Stimulated activated CD4-positive, alpha-beta T cell treated with anti-CD3 and anti-CD28 coated beads, Interleukin-12 subunit alpha, Interleukin-12 subunit beta, amount 100 ng/mL, for 48 hours (primary cell): ENCODE measurements around the gene NPFFR2.
"Not testable (repeated sequence)": the region's sequence is repeated elsewhere in the genome, so short reads cannot be mapped to it uniquely, and the experiment has no call there.

Experiments used
- DNase-seq, 3 donors: peaks; one replicate each; pipeline ENCODE4 v3.0.0-alpha.2; 2020; ENCODE audit warnings: low read depth in 2 of 3, low spot score in 1 of 3

NPFFR2 gene

DNA sequence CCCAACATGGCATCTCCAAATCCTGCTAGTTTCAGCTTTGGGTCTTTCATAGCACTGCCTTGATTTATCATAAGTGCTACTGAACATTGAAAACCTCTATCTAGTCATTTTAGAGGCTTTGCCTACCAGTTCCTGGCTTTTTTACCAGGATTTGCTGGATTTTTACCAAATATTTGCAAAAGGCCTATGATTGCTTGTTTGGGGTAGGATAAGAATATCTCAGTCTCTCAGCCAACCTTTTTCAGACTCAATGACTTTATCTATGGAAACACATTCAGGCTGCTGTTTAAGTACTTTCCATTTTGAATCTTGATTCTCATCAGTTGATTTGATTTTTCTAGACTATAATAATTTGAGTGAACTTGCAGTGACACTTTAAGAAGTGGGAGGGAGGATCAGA is 80.1 kb downstream of the NPFFR2 start:
- no peak for DNase-seq

DNA sequence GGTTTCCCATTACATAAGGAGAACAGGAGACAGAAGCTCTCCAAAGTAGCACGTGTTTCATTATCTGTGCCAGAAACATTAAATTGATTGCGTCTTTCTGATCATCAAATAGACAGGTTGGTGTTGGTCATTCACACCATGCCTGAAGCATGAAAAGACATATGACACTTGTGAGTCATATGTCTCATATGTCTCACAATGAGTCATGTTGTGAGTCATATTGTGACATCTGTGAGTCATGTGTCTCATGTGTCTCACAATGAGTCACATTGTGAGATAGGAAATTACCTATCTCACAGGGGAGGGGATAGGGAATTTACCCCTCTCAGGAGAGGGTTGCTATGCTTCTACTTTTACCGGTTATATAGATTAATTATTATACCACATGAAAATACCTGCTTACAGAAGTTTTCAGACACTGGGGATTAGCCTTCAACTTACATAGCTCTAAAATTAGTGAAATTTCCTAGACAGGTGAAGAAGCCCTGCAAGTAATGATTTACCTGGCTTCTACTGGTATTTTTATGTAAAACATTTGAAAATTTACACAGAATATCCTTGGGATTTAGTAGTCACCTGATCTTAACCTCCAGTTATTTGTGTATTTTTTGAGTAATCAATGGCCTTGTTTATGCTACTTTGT is 80.8 kb downstream of the NPFFR2 start:
- DNase-seq: peak in 2 of 3 donors; percentile 3 to 24

DNA sequence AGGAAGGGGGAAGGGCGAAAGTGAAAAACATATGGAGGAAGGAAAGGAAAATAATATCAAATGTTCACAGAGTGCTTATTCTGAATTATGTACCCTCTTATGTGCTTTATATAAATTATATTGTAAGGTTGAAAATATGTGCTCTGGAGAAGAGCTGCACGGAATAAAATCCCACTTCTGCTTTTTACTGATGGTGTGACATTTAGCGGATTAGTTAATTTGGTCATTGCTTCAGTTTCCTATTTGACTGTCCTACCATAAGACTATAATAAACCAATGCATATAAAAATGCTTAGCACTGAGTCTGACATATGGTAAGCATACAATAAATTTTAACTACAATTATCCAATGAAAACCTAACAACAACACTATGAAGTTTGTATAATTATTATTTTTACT is 86.2 kb downstream of the NPFFR2 start:
- DNase-seq: no peak

DNA sequence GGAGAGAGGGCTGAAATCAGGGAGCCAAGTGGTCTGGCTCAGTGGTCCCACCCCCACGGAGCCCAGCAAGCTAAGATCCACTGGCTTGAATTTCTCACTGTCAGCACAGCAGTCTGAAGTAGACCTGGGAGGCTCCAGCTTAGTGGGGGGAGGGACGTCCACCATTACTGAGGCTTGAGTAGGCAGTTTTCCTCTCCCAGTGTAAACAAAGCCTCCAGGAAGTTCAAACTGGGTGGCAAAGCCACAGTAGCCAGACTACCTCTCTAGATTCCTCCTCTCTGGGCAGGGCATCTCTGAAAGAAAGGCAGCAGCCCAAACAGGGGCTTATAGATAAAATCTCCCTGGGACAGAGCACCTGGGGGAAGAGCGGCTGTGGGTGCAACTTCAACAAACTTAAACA is 88.1 kb downstream of the NPFFR2 start:
- DNase-seq: no peak

DNA sequence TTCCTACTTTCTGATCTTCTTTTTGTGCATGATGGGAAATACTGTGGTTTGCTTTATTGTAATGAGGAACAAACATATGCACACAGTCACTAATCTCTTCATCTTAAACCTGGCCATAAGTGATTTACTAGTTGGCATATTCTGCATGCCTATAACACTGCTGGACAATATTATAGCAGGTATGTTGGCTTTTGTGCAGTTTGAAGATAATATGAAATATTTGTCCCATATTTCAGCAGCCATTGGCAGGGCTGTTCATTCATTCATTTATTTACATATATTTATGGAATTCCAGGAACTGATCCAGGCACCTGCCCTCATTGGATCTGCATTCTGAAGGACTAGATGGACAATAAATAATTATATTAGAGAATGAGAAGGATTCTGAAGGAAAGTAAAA is 96.9 kb downstream of the NPFFR2 start:
- DNase-seq: no peak

DNA sequence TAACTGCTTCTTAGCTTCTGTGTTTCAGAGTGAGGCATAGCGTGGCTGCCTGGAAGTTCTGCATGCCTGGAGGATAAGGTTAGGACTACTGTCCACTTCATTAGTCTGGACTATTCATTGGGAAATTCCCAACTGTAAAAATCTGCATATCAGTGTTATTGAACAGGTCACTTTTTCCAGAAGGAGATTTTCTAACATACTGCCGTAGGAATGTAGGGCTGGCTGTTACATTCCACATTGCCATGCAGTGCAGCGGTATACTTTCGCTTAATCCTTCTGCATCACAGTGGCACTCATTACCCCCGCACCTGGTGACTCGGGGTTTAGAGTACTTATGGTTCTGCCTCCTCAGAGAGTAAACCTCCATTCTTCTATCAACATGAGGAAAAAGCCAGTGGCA is 104.6 kb downstream of the NPFFR2 start:
- no peak for DNase-seq

DNA sequence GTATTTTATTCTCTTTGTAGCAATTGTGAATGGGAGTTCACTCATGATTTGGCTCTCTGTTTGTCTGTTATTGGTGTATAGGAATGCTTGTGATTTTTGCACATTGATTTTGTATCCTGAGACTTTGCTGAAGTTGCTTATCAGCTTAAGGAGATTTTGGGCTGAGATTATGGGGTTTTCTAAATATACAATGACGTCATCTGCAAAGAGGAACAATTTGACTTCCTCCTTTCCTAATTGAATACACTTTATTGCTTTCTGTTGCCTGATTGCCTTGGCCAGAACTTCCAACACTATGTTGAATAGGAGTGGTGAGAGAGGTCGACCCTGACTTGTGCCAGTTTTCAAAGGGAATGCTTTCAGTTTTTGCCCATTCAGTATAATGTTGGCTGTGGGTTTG is 108.2 kb downstream of the NPFFR2 start:
- DNase-seq: not testable (repeated sequence)

DNA sequence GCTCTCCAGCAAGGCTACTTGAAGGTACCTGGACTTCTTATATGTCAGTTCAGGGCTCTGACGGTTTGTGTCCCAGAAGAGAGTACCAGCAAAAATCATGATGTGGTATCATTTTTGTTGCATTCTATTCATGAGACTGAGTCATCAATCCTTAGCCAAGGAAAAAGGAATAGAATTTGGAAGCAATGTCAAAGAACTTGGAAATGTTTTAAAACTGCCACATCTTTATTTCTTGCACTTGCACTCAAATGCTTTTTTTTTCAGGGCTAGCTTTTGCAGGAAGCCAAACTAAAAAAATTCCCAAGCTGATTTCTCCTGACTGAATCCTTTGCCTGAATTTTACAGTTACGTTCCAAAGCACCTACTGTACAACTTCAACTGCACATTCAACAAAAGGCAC is 112.4 kb downstream of the NPFFR2 start:
- no peak for DNase-seq

DNA sequence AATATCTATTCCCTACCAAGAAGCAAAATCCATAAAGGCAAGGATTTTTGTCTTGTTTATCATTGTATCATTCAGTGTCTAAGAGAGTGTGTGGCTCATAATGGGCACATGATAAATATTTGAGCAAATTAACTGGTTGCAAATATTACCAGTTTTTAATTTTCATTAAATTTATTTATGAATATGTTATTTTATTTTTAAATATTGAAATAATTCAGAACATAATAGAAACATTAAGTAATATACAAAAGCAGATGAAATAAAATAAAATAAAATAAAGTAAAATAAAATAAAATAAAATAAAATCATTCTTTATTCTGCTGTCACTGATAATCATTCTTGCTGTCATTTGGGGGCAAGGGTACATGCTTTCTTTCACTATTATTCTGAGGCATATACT is 120.9 kb downstream of the NPFFR2 start:
- DNase-seq: no peak

DNA sequence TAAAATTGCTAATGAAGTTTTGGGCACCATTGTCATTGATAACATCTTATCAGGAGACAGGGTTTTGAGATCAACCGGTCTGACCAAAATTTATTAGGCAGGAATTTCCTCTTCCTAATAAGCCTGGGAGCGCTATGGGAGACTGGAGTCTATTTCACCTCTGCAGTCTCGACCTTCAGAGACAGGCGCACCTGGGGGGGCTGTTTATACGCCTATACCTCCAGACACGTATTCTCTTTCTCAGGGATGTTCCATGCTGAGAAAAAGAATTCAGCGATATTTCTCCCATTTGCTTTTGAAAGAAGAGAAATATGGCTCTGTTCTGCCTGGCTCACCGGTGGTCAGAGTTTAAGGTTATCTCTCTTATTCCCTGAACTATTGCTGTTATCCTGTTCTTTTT is 121.8 kb downstream of the NPFFR2 start:
- DNase-seq: not testable (repeated sequence)

DNA sequence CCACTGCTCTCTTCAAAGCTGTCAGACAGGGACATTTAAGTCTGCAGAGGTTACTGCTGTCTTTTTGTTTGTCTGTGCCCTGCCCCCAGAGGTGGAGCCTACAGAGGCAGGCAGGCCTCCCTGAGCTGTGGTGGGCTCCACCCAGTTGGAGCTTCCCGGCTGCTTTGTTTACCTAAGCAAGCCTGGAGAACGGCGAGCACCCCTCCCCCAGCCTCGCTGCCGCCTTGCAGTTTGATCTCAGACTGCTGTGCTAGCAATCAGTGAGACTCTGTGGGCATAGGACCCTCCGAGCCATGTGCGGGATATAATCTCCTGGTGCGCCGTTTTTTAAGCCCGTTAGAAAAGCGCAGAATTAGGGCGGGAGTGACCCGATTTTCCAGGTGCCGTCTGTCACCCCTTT is 137.5 kb downstream of the NPFFR2 start:
- DNase-seq: not testable (repeated sequence)

DNA sequence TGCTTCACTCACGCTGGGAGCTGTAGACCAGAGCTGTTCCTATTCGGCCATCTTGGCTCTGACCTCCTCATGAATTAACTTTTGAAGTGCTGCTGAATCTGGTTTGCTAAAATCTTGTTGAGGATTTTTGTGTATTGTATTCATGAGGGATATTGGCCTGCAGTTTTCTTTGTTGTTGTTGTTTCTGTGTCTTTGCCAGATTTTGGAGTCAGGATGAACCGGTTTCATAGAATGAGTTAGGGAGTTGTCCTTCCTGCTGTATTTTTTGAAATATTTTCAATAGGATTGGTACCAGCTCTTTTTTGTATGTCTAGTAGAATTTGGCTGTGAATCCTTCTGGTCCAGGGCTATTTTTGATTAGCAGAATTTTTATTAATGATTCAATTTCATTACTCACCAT is 138.1 kb downstream of the NPFFR2 start:
- DNase-seq: no peak

DNA sequence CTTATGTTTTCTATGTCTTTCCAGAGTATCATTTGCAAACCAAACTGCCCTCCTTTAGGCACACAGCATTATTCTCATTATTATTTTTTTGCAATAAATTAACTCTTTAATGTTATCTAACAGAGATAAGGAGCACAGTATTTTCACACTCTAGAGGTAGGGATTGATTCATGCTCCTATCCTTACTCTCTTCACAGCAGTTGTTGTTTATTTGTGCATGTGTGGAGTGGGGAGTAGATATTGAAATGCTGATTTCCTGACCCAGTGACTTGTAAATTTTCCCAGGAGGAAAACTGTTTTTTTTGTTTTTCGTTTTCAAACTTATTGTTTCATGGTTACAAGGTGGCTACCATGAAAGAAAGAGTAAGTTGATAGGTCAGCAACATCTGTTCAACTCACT is 140.0 kb downstream of the NPFFR2 start:
- no peak for DNase-seq

DNA sequence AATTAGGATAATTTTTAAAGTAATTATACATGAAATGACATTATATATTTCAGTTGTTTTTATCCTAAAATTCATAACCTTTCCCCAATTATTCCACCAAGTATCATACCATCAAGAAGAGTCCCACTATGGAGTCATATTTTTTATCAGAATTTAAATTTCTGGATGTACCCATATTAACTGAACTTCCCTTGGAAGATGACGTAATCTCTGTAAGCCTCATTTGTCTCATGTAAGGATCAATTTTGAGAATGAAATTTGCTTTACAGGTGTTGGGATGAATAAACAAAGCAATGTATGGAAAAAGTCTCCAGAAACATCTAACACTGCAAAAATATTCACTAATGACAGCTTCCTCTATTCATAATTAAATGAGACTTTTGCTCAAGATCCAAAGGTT is 147.5 kb downstream of the NPFFR2 start:
- no peak for DNase-seq

DNA sequence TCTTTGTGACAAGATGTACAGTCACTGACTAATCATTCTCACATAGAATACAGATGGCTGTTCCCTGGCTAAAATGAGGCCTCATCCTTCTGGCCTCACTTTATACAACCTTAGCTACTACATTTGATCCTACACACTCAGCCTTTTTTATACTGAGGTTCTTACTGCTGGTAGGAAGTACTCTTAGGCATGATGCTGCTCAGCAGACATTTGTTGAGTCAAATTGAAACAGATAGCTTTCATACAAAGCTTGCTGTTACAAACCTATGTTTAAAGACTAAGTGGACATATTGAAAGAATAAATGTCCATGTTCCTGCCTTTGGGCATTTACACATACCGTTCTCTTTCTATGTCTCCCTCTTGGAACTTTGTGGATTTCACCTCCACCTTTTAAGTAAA is 154.9 kb downstream of the NPFFR2 start:
- no peak for DNase-seq

DNA sequence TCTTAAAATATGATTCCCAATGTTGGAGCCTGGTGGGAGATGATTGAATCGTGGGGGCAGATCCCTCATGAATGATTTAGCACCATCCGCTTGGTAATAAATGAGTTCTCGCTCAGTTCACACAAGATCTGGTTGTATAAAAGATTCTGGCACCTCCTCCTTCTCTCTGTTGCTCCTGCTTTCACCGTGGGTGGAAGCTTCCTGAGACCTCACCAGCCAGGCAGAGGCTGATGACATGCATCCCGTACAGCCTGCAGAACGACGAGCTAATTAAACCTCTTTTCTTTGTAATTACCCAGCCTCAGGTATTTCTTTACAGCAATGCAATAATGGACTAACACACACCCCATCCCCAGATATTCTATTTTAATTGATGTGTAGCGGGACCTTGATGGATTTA is 162.2 kb downstream of the NPFFR2 start:
- no peak for DNase-seq

DNA sequence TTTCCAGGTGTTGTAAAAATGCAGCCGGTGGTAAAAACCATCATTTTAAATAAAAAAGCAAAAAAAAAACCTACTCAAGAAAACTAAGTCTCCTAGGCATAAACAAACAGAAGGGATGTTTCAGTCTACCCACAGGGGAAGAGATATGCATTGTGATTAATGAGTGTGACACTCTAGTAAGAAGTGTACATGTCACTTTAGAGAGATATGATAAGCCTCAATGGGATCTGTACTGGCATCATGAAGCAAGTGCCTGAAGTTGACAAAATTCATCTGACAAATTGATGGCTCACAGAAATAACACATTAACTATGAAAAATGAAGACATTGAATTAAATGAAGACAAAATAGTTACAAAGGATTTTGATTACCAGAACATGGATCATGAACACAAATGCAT is 162.7 kb downstream of the NPFFR2 start:
- DNase-seq: no peak
